H9 (cell line): ENCODE data around the gene F10. TPM values are rescaled to one million over a fixed set of nuclear protein-coding genes. Genes with fewer than 3 reads are reported as not detected.
A peak's percentile ranks its signal among the peaks of the same experiment; 100 is the strongest.

Source experiments
- DNase-seq: peaks from one replicate; pipeline ENCODE4 v3.0.0-alpha.2; 2017
- H2AFZ ChIP-seq: one replicate; pipeline ENCODE4 v1.6.1; 2013; ENCODE audit warnings: mild to moderate bottlenecking, low read length, control low read depth, moderate library complexity
- H2AK5ac ChIP-seq: 2 replicates; pipeline ENCODE4 v1.6.1; 2013; ENCODE audit warnings: low read length, control low read depth, mixed read lengths; ENCODE audit not compliant: insufficient read length
- H2BK120ac ChIP-seq: one replicate; pipeline ENCODE4 v1.6.1; 2013; ENCODE audit warnings: low read depth, mild to moderate bottlenecking, low read length, control low read depth, inconsistent platforms; ENCODE audit not compliant: poor library complexity, severe bottlenecking
- H2BK12ac ChIP-seq: 2 replicates; pipeline ENCODE4 v1.6.1; 2013; ENCODE audit warnings: low read length, control low read depth, mixed read lengths, low read depth; ENCODE audit not compliant: insufficient read length
- H2BK15ac ChIP-seq: 2 replicates; pipeline ENCODE4 v1.6.1; 2013; ENCODE audit warnings: low read depth, low read length, control low read depth
- H2BK20ac ChIP-seq: one replicate; pipeline ENCODE4 v1.6.1; 2013; ENCODE audit warnings: low read depth, mild to moderate bottlenecking, low read length, control low read depth, inconsistent platforms; ENCODE audit not compliant: poor library complexity, severe bottlenecking
- H2BK5ac ChIP-seq: 2 replicates; pipeline ENCODE4 v1.6.1; 2013; ENCODE audit warnings: low read length, control low read depth, mixed read lengths; ENCODE audit not compliant: insufficient read length
- H3K14ac ChIP-seq: 2 replicates; pipeline ENCODE4 v1.6.1; 2013; ENCODE audit warnings: low read length, control low read depth; ENCODE audit not compliant: insufficient read depth
- H3K18ac ChIP-seq: 2 replicates; pipeline ENCODE4 v1.6.1; 2013; ENCODE audit warnings: low read depth, mild to moderate bottlenecking, mixed read lengths, low read length, control low read depth; ENCODE audit not compliant: insufficient read length
- H3K23ac ChIP-seq: 2 replicates; pipeline ENCODE4 v1.6.1; 2013; ENCODE audit warnings: low read length, control low read depth, mixed read lengths, low read depth; ENCODE audit not compliant: insufficient read length
- H3K23me2 ChIP-seq: 2 replicates; pipeline ENCODE4 v1.6.1; 2013; ENCODE audit warnings: low read depth, mild to moderate bottlenecking, mixed read lengths, low read length, control low read depth; ENCODE audit not compliant: insufficient read length, poor library complexity, severe bottlenecking
- H3K27ac ChIP-seq: 2 replicates; pipeline ENCODE4 v1.5.1; 2013; ENCODE audit warnings: low read length, control low read depth, mixed read lengths, low read depth; ENCODE audit not compliant: insufficient read length
- H3K27me3 ChIP-seq: 2 replicates; pipeline ENCODE4 v1.6.1; 2013; ENCODE audit warnings: low read length, control low read depth, inconsistent platforms; ENCODE audit not compliant: insufficient read depth
- H3K4ac ChIP-seq: 2 replicates; pipeline ENCODE4 v1.6.1; 2013; ENCODE audit warnings: low read depth, mild to moderate bottlenecking, control low read depth, inconsistent platforms, low read length, moderate library complexity
- H3K4me1 ChIP-seq: 2 replicates; pipeline ENCODE4 v1.6.1; 2013; ENCODE audit warnings: low read length, control low read depth, inconsistent platforms; ENCODE audit not compliant: insufficient read depth
- H3K4me2 ChIP-seq: 2 replicates; pipeline ENCODE4 v1.6.1; 2013; ENCODE audit warnings: low read length, control low read depth, mixed read lengths; ENCODE audit not compliant: insufficient read length, insufficient read depth
- H3K56ac ChIP-seq: 2 replicates; pipeline ENCODE4 v1.6.1; 2013; ENCODE audit warnings: low read depth, mild to moderate bottlenecking, mixed read lengths, low read length, control low read depth; ENCODE audit not compliant: insufficient read length
- H3K79me1 ChIP-seq: 2 replicates; pipeline ENCODE4 v1.6.1; 2013; ENCODE audit warnings: low read depth, mild to moderate bottlenecking, moderate library complexity, low read length, control low read depth, inconsistent platforms; ENCODE audit not compliant: insufficient read depth, poor library complexity, severe bottlenecking
- H3K79me2 ChIP-seq: 2 replicates; pipeline ENCODE4 v1.6.1; 2013; ENCODE audit warnings: low read length, control low read depth, inconsistent platforms; ENCODE audit not compliant: insufficient read depth
- H3K9ac ChIP-seq: 2 replicates; pipeline ENCODE4 v1.6.1; 2013; ENCODE audit warnings: low read length, control low read depth, mixed read lengths; ENCODE audit not compliant: insufficient read length; ENCODE audit errors: extremely low read depth
- H3K9me3 ChIP-seq: one replicate; pipeline ENCODE4 v1.6.1; 2013; ENCODE audit warnings: low read depth, low read length, inconsistent platforms; ENCODE audit not compliant: control insufficient read depth
- H3T11ph ChIP-seq: one replicate; pipeline ENCODE4 v1.6.1; 2013; ENCODE audit warnings: mild to moderate bottlenecking, low read length, control low read depth, inconsistent platforms
- H4K20me1 ChIP-seq: one replicate; pipeline ENCODE4 v1.6.1; 2013; ENCODE audit not compliant: control insufficient read depth, insufficient read length, insufficient read depth
- H4K5ac ChIP-seq: 2 replicates; pipeline ENCODE4 v1.6.1; 2013; ENCODE audit warnings: low read depth, mild to moderate bottlenecking, mixed read lengths, low read length, control low read depth; ENCODE audit not compliant: insufficient read length
- H4K8ac ChIP-seq: replicated peaks from 2 replicates; pipeline ENCODE4 v1.6.1; 2013; ENCODE audit warnings: low read length, control low read depth, mixed read lengths, low read depth; ENCODE audit not compliant: insufficient read length
- H4K91ac ChIP-seq: 2 replicates; pipeline ENCODE4 v1.6.1; 2013; ENCODE audit warnings: low read depth, mild to moderate bottlenecking, moderate library complexity, mixed read lengths, low read length, control low read depth; ENCODE audit not compliant: insufficient read length
- H3K27ac Mint-ChIP-seq, 3 experiments: 2 replicates in 2 of 3; 3 replicates in 1 of 3; pipeline ENCODE4 v1.8.0; 2020 to 2021; ENCODE audit warnings: mixed read lengths in 3 of 3, mild to moderate bottlenecking in 1 of 3, moderate library complexity in 1 of 3
- H3K27me3 Mint-ChIP-seq: 2 replicates; pipeline ENCODE4 v1.8.0; 2021; ENCODE audit warnings: low read depth, mild to moderate bottlenecking, moderate library complexity, mixed read lengths
- H3K36me3 Mint-ChIP-seq, 3 experiments: 2 replicates in 2 of 3; 3 replicates in 1 of 3; pipeline ENCODE4 v1.8.0; 2020 to 2021; ENCODE audit warnings: low read depth in 3 of 3, mixed read lengths in 3 of 3; ENCODE audit not compliant: insufficient read depth in 1 of 3
- H3K4me1 Mint-ChIP-seq, 2 experiments: 2 replicates each; pipeline ENCODE4 v1.8.0; 2020; ENCODE audit warnings: mixed read lengths in 2 of 2
- H3K4me3 Mint-ChIP-seq, 2 experiments: 2 replicates in 1 of 2; 3 replicates in 1 of 2; pipeline ENCODE4 v1.8.0; 2020 to 2021; ENCODE audit warnings: mild to moderate bottlenecking in 2 of 2, mixed read lengths in 2 of 2, moderate library complexity in 1 of 2
- H3K9me3 Mint-ChIP-seq, 2 experiments: 2 replicates in 1 of 2; 3 replicates in 1 of 2; pipeline ENCODE4 v1.8.0; 2020; ENCODE audit warnings: mild to moderate bottlenecking in 2 of 2, mixed read lengths in 2 of 2, moderate library complexity in 1 of 2
- CTCF ChIP-seq: fragments of 200-600 bp; sonication (generic); conservative IDR thresholded peaks from 3 replicates; pipeline ENCODE4 v1.8.0; 2021; ENCODE audit warnings: antibody characterized with exemption, mild to moderate bottlenecking
- WGBS: extraction: QIAGEN DNeasy Blood & Tissue Kit; methylation state at CpG from one replicate; pipeline ENCODE4 v1.1.7; 2013; ENCODE audit warnings: missing lambda C conversion rate, low lambda C conversion rate, mixed read lengths; ENCODE audit not compliant: insufficient read length; ENCODE audit errors: extremely low coverage; 5-methylcytosine and 5-hydroxymethylcytosine counted together
- total RNA-seq: library from RNA; stranded (reverse); gene quantifications from 2 replicates; pipeline ENCODE4 v1.2.1, GENCODE V29; 2021

The F10 gene
- total RNA-seq, 1 experiment from 2014 or later, result 1.7 TPM

GRCh38 chr13:113090415-113090770, 32.2 kb upstream of the F10 start:
- no peak overlapping the region for H3K4me2 ChIP-seq
- no peaks in the 10 kb centered on the region for H3K27me3 ChIP-seq
- Mint-ChIP-seq H3K27me3 (peaks cover 1% of the 10 kb centered on the region; the same call in 1 of the 2 replicates), H3K27ac (0 out of 7 replicates have a peak overlapping the region, but pooled peaks of 2 of the 3 experiments have one; percentile 27 to 28), H3K4me3 (no peak overlapping the region), H3K9me3 (no peaks in the 10 kb centered on the region), H3K4me1 (peaks cover 18 to 24% of the 10 kb centered on the region in 2 experiments), H3K36me3 (peaks cover 0 to 9% (median 6%) of the 10 kb centered on the region in 3 experiments; a peak in 4 of 7 replicates)
- no peak overlapping the region for H4K91ac ChIP-seq
- peaks cover 2% of the 10 kb centered on the region for H4K20me1 ChIP-seq
- no peak overlapping the region for H3K4ac ChIP-seq
- H3K9ac ChIP-seq, result no peak overlapping the region
- no peak overlapping the region for H2BK12ac ChIP-seq
- no CpG with 5 or more reads among the region's 13 CpGs for WGBS
- no peak overlapping the region for H2BK20ac ChIP-seq
- no peak overlapping the region for H3K23ac ChIP-seq
- no peak overlapping the region for H3K56ac ChIP-seq
- H2AK5ac ChIP-seq, result no peak overlapping the region
- no peak overlapping the region for H2BK5ac ChIP-seq
- no peak overlapping the region for H3K14ac ChIP-seq
- H3K9me3 ChIP-seq, result no peaks in the 10 kb centered on the region
- no peaks in the 10 kb centered on the region; the same call in 1 of the 2 replicates for H3K4me1 ChIP-seq
- H3K79me2 ChIP-seq, result no peaks in the 10 kb centered on the region
- H3K23me2 ChIP-seq, result no peaks in the 10 kb centered on the region
- H3K79me1 ChIP-seq, result no peaks in the 10 kb centered on the region
- no peak overlapping the region for H3K27ac ChIP-seq
- no peak overlapping the region for H2AFZ ChIP-seq
- no peak overlapping the region for H4K8ac ChIP-seq
- no peak overlapping the region for H3K18ac ChIP-seq
- no peak overlapping the region for H4K5ac ChIP-seq
- H2BK15ac ChIP-seq, result no peak overlapping the region
- no peak overlapping the region for H2BK120ac ChIP-seq
- DNase-seq, result peak; percentile 83
- TF ChIP-seq CTCF, result peak; percentile 63
- no peak overlapping the region for H3T11ph ChIP-seq
